Retinal pigment epithelial cell (primary cell): ENCODE results near the gene RAPGEF1.

Experiments used
- DNase-seq: peaks from one replicate; pipeline ENCODE4 v3.0.0-alpha.2; 2010; ENCODE audit warnings: low read depth
- H3K4me3 ChIP-seq: 2 replicates; pipeline ENCODE4 v1.5.1; 2011; ENCODE audit warnings: mild to moderate bottlenecking, low read length, control low read depth, moderate library complexity
- CTCF ChIP-seq: conservative IDR thresholded peaks from 2 replicates; pipeline ENCODE4 v1.5.1; 2011; ENCODE audit warnings: low read depth, low read length, control low read depth, inconsistent platforms

Gene RAPGEF1

GRCh38 chr9:131594906-131595665, 144.8 kb downstream of the RAPGEF1 start:
- no peak for TF ChIP-seq CTCF
- H3K4me3 ChIP-seq = no peak overlapping the region
- no peak for DNase-seq

GRCh38 chr9:131593936-131594665, 145.8 kb downstream of the RAPGEF1 start:
- no peak overlapping the region for H3K4me3 ChIP-seq
- no peak for DNase-seq
- no peak for TF ChIP-seq CTCF

- H3K4me3 ChIP-seq = no peak overlapping the region
- TF ChIP-seq CTCF = no peak
- no peak for DNase-seq
Observed at GRCh38 chr9:131593091-131593820, 146.6 kb downstream of the RAPGEF1 start.

GRCh38 chr9:131591845-131592208, 148.0 kb downstream of the RAPGEF1 start:
- no peak overlapping the region for H3K4me3 ChIP-seq
- DNase-seq = no peak
- no peak for TF ChIP-seq CTCF

GRCh38 chr9:131590907-131591844, 148.7 kb downstream of the RAPGEF1 start:
- TF ChIP-seq CTCF = peak; percentile 83
- DNase-seq = peak; percentile 21
- H3K4me3 ChIP-seq = no peak overlapping the region

GRCh38 chr9:131590449-131590848, 149.4 kb downstream of the RAPGEF1 start:
- DNase-seq = no peak
- H3K4me3 ChIP-seq = no peak overlapping the region
- no peak for TF ChIP-seq CTCF
